GM12891 (cell line): ENCODE data around the gene TMEM86A.
A peak's percentile ranks its signal among the peaks of the same experiment; 100 is the strongest.

ENCODE experiments used
- DNase-seq: peaks from one replicate; pipeline ENCODE4 v3.0.0; 2011; ENCODE audit warnings: low spot score; ENCODE audit not compliant: insufficient read length
- FAIRE-seq: peaks from 2 replicates; lab custom pipeline; 2011; peaks lifted over from hg19 to GRCh38; lab: Jason Lieb, UNC
- PAX5 ChIP-seq: IDR thresholded peaks from 2 replicates; pipeline ENCODE4 v1.6.1; 2011; ENCODE audit warnings: low read length, moderate library complexity, mild to moderate bottlenecking; ENCODE audit not compliant: insufficient read depth, severe bottlenecking
- POLR2A ChIP-seq: IDR thresholded peaks from 2 replicates; pipeline ENCODE4 v1.6.1; 2011; ENCODE audit warnings: low read depth, low read length, control low read depth
- POLR2AphosphoS5 ChIP-seq: IDR thresholded peaks from 2 replicates; pipeline ENCODE4 v1.6.1; 2011; ENCODE audit warnings: low read depth, low read length, control low read depth
- POU2F2 ChIP-seq: IDR thresholded peaks from 2 replicates; pipeline ENCODE4 v1.6.1; 2011; ENCODE audit warnings: low read depth, mild to moderate bottlenecking, control low read depth, low read length, moderate library complexity
- SPI1 ChIP-seq: IDR thresholded peaks from 2 replicates; pipeline ENCODE4 v1.6.1; 2011; ENCODE audit warnings: low read depth, low read length, control low read depth
- TAF1 ChIP-seq: IDR thresholded peaks from 2 replicates; pipeline ENCODE4 v1.6.1; 2011; ENCODE audit warnings: low read depth, low read length, control low read depth

TMEM86A gene

DNA sequence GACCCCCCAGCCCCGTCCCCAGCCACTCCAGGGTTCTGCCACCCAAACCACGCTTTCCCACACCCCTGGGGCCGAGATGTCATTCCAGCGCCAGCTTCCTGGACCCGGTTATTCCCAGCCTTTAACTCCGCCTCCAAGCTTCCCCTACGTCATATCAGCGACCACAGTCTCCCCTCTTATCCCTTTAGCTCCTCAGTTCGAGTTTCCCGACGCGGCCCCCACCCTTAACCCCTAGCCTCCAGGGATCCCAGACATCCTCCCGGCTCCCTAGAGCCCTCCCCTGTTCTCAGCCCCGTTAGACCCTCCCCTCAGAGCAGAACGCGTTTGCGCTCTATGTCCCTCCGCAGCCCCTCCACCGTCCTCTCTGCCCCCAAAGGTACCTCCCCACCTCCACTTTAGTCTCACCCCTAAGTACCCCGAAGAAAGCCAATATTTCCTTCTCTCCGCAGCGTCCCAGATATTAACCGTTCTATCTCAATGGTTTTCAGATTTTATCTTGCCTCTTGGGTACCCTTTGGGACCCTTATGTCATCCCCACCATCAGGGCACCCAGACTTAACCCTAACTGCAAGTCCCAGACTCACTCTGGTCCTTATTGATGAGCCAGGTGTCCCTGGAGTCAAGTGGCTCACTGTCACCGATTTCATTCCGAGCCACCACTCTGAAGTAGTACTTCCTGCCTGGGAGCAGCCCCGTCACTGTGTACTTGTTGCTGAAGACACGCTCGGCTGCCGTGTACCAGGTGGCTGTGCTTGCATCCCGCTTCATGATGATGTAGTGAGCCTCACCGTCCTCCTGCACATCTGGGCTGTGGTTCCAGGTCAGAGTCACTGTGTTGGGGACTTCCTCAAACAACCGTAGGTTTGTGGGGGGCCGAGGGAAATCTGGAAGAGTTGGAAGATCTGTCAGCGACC lies 8.0 kb downstream of the TMEM86A start:
- FAIRE-seq (peak; percentile 90), DNase-seq (no peak)
- TF ChIP-seq TAF1: no peak
- no peak for TF ChIP-seq POLR2A
- TF ChIP-seq SPI1: 0 out of 2 replicates have a peak, but pooled peaks have one; percentile 11
- TF ChIP-seq POLR2AphosphoS5: no peak
- TF ChIP-seq POU2F2: no peak
- no peak for TF ChIP-seq PAX5

DNA sequence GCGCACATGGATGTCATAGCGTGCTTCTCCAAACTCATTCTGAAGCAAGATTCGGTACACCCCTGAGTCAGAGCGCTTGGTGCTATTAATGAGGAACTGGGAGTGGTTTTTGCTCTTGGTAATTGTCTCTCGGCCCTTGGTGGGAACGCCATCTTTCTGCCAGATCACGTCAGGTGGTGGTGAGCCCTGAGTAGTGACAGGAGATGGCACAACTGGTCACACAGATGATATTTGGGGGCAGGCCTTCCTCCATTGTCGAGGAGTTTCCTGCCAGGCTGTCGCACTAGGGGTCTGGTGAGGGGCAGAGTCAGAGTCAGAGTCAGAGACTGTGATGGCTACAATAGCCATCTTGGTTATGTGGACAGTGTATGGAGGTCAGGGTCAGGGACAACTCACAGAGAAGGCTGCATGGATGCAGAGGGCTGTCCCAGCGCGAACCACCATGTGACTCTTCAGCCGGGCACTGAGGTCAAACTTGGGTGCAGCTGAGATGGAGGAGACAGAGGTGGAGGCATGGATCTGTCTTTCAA lies 9.3 kb downstream of the TMEM86A start:
- no peak for FAIRE-seq
- TF ChIP-seq POLR2A (no peak), SPI1 (no peak), POLR2AphosphoS5 (no peak), POU2F2 (no peak)
- DNase-seq: no peak

GRCh38 chr11:18709414-18709813 lies 10.8 kb downstream of the TMEM86A start:
- DNase-seq: no peak
- no peak for FAIRE-seq
- TF ChIP-seq SPI1 (no peak), POLR2AphosphoS5 (no peak), POU2F2 (no peak), PAX5 (no peak), POLR2A (no peak), TAF1 (no peak)

- no peak for FAIRE-seq
- TF ChIP-seq TAF1 (no peak), POLR2AphosphoS5 (no peak), POU2F2 (no peak), PAX5 (no peak), SPI1 (no peak), POLR2A (no peak)
- DNase-seq: no peak
Observed at GRCh38 chr11:18710545-18710944, 12.0 kb downstream of the TMEM86A start.

DNA sequence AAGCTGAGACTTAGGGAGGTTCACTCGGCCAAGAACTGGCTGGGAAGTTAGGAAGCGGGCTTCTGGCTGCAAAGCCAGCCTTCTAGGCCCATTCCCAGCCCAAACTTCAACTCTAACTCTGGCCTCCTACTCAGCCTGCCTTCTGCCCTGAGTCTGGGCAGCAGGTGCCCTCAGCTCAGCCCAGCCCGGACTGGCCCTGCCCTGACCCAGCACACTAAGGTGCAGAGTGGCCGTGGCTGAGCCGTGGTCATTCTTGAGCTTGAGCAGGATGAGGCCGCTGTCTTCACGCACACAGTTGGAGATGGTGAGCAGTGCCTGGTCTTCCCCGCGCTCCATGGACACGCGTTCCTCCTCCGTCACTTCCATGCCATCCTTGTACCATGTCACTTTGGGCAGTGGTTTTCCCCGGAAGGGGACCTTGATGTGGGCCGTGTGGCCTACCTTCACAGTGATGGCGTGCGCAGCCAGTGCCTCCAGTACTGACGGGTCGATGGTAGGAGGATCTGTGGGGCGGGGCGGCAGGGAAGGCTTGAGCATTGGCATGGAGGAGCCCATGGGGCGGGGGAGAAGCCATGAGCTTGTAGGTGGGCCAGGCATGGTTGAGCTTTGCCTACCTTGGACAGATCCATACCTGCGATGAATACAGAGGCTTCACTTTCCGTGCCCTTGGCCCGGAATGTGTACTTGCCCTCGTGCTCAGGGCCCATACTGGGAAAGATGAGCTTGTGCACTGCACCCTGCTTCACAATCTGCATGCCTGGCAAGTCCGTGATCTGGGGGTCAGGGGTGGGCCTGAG lies 15.3 kb downstream of the TMEM86A start:
- DNase-seq: no peak
- no peak for FAIRE-seq
- TF ChIP-seq PAX5: no peak
- no peak for TF ChIP-seq POLR2AphosphoS5
- no peak for TF ChIP-seq SPI1

DNA sequence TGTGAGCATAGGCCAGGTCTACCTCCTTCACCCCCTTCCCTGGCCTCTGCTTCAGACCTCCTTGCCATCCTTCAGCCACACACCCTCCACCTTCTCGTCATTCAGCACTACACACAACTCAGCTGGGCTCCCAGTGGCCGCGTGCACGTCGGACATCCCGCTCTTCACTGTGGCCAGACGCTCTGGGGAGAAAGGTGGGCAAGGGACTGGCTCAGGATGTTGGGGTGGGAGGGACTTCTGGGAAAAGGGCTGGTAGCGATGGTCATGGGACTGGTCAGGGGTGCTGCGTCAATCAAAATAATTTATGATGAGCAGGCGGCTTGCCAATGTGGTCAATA lies 15.8 kb downstream of the TMEM86A start:
- FAIRE-seq: no peak
- TF ChIP-seq POLR2AphosphoS5 (no peak), POLR2A (no peak), PAX5 (no peak), POU2F2 (no peak), TAF1 (no peak), SPI1 (no peak)
- DNase-seq: no peak

DNA sequence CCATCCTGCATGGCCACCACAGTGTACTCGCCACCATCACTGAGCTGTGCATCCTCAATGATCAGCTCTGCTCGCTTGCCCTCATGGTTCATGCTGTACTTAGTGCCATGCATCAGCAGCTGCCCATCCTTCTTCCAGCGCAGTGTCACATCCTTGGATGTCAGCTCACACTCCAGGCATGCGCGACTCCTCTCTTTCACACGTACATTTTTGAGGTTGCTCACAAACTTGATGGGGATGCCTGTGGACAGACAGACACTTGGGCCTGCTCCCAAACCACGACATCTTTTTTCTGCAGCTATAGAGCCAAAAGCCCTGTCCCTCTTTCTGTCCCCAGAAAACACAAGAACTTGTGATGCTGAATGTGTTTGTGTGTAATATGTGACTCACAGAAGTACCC lies 16.9 kb downstream of the TMEM86A start:
- no peak for TF ChIP-seq POLR2AphosphoS5
- no peak for TF ChIP-seq SPI1
- no peak for FAIRE-seq
- no peak for DNase-seq

DNA sequence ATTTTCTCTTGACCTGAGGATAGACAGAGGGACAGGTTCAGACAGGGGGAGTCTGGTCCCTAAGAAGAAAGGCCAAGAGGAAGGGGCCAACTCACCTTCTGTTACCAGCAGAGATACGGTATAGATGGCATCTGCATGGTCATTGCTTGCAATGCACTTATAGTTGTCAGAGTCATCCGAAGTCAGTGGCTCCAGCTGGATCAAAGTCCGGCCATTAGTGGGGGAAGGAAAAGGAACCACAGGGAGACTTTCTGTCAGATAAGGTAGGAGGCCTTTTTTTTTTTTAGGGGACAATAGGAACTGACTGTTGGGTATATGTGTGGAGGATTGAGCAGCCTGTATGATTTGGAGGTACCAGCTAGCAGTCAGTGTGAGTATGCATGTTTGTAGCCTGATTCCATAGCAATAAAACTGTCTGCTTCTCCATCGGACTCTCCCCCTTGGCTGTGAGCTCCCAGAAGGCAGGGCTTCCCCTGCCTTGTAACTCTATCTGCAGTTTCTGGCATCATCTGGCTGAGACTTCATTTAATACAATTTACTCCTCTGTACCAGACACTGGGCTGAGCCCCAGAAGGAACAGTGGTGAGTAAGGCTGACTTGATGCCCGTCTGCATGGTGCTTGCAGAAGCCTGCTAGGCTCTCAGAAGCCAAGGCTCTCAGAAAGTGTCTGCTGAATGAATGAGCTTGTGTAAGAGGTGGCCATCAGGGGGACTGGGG lies 21.7 kb downstream of the TMEM86A start:
- TF ChIP-seq PAX5: no peak
- no peak for TF ChIP-seq POU2F2
- no peak for TF ChIP-seq SPI1
- no peak for TF ChIP-seq TAF1
- no peak for TF ChIP-seq POLR2A
- TF ChIP-seq POLR2AphosphoS5: no peak

DNA sequence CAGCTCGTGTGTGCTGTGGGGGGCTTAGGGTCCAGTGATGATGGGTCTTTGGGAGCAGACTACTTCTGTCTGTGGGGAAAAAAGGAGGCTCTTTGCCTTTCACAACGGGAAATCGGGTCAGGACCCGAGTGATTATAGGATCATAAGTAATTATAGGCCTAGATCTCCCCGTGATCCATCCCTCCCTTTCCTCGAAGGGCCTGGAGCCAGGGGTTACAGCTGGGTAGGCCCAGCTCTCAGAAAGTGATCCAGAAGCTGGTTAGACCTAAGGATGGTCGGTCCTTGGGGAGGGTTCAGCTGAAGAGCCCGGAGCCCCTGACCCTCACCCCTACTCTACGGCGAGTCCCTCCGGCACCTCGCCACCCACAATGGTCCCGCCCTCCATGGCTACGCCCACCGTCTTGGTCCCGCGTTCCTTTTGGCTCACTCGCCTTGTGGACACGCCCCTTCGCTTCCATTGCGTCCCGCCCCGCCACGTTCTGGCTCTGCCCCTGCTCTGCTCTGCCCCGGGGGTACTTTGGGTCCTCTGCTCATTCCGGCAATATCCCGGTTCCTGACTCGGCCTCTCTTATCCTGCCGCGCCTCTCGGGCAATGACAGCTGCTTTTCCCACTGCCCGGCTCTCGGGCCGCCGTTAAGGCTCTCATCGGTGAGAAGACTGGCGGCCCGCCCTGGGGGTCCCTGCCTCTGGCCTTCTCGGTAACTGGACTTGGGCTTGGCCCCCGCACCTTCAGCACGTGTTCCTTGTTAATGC lies 22.4 kb downstream of the TMEM86A start:
- TF ChIP-seq POU2F2 (no peak), PAX5 (no peak), SPI1 (no peak), POLR2A (no peak), TAF1 (no peak), POLR2AphosphoS5 (no peak)
- DNase-seq (no peak), FAIRE-seq (peak; percentile 86)

More for the DNA sequence above, 21.7 kb downstream of the TMEM86A start:
- DNase-seq (no peak), FAIRE-seq (peak; percentile 59)
